Smooth muscle cell of the brain vasculature (primary cell): Measurements from ENCODE around the gene CCDC170.
"Not testable (repeated sequence)": the region's sequence is repeated elsewhere in the genome, so short reads cannot be mapped to it uniquely, and the experiment has no call there.

Experiments used
- DNase-seq: peaks from one replicate; pipeline ENCODE4 v3.0.0-alpha.2; 2012; ENCODE audit warnings: low read depth, low spot score

Gene CCDC170

GRCh38 chr6:151494235-151494935 lies 568 bp downstream of the CCDC170 start:
- DNase-seq, result no peak

DNA sequence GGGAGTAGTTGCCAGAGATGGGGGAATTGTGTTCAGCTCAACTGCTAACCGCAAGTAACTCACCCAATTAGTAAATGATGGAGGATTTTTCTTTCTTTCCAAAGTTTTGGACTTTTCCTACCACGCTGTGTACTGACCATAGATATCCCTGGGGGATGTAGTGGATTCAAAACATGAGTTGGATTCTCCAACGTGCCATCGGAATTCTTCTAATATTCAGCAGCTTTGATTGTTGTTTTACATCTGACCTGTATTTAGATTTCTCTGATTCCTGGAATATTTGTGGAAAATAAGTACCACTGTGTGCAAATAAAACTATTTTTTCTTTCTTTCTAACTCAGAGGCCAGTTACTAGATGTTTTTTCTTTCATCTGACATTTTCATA lies 1.1 kb downstream of the CCDC170 start:
- no peak for DNase-seq

- no peak for DNase-seq
These were observed 1.6 kb downstream of the CCDC170 start for GRCh38 chr6:151495380-151495779.

DNA sequence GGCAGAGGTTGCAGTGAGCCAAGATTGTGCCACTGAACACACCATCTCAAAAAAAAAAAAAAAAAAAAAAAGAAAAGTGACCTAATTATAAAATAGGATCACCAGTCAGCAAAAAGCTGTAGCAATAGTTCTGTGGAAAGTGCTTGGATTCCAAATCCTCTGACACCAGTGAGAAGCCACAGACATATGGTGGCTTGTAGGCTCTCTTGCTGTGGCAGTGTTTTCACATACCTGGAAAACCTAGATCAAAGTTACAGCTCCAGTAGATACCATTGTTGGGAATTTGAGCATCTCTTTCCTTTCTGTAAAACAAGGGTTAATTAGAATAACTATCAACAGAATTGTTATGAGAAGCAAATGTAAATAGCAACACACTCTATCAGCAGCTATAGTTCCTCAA lies 4.1 kb downstream of the CCDC170 start:
- DNase-seq, result no peak

GRCh38 chr6:151498327-151498726 lies 4.5 kb downstream of the CCDC170 start:
- DNase-seq, result no peak

DNA sequence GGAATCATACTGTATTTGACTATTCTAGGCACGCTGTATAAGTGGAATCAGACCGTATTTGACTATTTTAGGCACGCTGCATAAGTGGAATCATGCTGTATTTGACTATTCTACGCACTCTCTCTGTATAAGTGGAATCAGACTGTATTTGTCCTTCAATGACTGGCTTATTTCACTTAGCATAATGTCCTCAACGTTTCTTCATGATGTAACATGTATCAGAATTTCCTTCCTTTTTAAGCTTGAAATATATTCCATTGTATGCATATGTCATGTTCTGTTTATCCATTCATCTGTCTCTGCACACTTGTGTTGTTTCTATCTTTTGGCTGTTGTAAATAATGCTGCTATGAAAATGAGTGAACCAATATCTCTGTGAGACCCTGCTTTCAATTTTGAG lies 5.7 kb downstream of the CCDC170 start:
- DNase-seq, result no peak

DNA sequence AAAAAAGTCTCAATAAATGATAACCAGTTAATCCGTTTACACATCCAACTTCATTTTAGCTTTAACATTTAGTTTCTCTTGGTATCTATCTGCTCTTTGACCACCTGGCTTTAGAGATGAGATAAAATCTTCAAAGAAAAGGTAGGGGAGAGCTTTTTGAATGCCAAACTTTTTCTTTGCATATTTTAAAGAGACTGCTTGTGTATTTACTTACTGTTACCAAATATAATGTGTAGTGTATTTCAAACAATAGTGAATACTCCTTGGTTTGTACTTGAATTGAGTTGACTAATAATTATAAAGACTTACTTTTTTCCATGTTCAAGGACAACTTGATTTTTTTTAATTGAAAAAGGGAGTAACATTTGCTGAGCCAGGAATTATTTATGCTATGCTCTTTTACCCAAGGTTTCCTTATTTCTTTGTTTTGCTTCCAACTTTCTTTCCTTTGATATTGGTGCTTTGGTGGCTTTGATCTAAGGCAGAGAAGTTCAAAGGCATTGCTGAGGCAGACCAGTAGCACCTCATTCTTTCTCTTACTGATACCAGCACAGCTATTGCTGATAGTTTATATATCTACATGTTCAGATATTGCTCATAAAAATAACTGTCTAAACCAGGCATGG lies 7.8 kb downstream of the CCDC170 start:
- no peak for DNase-seq

GRCh38 chr6:151502499-151502898 lies 8.7 kb downstream of the CCDC170 start:
- no peak for DNase-seq

- no peak for DNase-seq
These were observed 12.9 kb downstream of the CCDC170 start for GRCh38 chr6:151506761-151507160.

DNA sequence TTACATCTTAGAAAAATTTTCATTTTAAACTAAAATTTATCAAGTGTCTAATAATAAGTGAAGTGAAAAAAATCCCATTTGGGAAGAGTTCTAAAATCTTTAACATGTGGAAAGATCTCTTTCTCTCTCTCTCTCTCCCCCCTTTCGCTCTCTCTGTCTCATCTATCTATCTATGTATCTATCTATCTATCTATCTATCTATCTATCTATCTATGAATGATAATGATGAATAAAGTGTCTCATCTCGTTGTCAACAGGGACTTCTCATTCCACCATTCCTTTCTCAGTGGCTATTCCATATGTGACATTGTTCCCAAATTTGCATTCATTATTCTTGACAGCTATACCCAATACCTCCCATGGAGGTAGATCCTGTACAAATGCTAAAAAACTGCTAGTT lies 15.2 kb downstream of the CCDC170 start:
- DNase-seq, result no peak

GRCh38 chr6:151512481-151512880 lies 18.7 kb downstream of the CCDC170 start:
- DNase-seq, result no peak

DNA sequence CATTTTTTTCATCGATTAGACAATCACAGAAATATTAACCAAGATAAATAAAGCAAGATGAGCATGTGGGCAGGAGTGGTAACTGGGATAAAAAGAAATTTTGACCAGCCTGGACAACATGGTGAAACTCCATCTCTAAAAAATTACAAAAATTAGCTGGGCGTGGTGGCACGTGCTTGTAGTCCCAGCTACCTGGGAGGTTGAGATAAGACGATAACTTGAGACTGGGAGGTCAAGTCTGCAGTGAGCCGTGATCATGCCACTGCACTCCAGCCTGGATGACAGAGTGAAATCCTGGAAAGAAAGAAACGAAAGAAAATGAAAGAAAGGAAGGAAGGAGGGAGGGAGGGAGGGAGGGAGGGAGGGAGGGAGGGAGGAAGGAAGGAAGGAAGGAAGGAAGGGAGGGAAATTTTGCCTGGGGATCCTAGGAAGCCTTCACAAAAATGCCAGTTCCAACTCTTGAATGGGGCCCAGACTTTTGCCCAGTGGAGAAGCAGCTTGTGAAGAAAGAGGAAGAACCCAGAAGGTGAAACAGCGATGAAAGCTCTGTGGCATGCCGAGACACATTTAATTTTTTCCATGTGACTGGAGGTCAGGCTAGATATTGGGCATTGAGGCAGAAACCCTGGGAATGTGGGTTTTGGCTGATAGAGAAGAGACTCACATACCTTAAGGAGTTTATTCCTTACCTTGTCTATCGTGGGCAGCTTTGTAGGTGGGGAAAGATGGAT lies 20.3 kb downstream of the CCDC170 start:
- DNase-seq, result no peak

- not testable (repeated sequence) for DNase-seq
These were observed 25.2 kb downstream of the CCDC170 start for GRCh38 chr6:151518992-151519391.

- DNase-seq, result no peak
These were observed 29.2 kb downstream of the CCDC170 start for GRCh38 chr6:151523034-151523433.

- no peak for DNase-seq
These were observed 30.2 kb downstream of the CCDC170 start for GRCh38 chr6:151524059-151524458.

DNA sequence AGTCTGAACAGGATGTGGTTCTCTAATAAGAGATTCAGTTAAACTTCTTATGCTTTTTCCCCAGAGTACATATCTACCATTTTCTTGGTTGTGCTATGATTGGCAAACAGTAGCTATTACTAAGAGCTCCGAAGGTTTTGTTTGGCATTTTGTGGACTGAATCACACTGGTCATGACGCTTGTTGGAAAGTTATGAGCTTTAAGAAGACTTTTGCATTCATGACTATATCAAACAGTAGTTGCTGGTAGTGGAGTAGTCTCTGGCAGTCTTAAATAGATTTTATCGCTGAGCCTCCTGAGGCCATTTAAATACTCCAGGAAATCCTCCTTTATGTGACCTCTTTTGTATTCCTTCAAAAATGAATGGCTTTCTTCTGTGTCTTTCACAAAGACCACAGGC lies 40.8 kb downstream of the CCDC170 start:
- no peak for DNase-seq

DNA sequence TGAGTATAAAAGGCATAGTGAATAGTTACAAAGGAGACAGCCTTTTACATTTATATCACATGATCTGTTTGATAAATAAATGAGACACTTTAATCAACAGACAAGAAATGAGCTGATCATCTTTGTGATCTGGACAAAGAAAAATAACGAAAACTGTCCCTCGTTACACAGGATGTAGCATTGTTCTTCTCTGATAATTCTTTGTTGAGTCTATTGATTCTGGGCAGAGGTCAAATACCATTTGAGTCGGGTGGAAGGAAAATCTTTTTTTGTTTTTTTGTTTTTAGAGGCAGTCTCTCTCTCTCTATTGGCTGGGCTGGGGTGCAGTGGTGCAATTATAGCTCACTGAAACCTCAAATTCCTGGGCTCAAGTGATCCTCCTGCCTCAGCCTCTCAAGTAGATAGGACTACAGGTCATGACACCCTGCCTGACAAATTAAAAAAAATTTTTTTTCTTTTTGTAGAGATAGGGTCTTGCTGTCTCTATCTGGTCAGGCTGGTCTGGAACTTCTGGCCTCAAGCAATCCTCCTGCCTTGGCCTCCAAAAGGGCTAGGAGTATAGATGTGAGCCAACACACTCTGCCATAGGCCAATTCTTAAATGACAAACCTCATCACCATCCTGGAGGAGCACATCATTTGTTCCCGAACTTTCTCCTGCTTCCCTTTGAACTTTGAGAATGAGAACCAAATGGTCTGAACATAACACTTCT lies 41.8 kb downstream of the CCDC170 start:
- no peak for DNase-seq

DNA sequence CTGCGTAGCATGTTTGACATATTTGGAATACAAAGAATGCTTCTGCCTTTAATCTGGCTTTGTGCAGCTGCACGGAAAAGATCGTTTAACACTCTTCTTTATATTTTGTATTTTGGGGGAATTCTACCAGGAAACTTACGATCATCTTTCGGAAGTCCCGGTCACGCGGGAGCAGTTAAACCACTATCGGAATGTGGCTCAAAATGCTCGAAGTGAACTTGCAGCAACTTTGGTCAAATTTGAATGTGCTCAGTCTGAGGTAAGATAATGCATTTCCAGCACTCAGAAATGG lies 42.3 kb downstream of the CCDC170 start:
- no peak for DNase-seq

DNA sequence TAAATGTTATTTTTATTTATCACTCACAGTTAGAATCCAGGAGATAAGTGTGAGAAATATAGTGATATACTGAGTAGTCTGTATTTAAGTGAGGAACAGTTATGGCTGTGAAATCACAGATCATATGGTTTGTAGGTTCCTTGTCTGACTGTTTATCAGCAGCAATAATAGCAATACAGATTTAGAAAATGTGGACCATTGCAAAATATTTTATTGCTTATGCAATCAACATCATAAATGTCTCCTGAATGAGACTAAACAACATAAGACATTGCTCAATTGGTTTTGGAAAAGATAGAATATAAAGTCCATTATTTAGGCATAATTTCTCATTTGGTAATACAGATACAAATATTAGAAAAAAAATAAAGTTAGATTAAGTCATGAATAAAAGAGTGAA lies 43.7 kb downstream of the CCDC170 start:
- no peak for DNase-seq

DNA sequence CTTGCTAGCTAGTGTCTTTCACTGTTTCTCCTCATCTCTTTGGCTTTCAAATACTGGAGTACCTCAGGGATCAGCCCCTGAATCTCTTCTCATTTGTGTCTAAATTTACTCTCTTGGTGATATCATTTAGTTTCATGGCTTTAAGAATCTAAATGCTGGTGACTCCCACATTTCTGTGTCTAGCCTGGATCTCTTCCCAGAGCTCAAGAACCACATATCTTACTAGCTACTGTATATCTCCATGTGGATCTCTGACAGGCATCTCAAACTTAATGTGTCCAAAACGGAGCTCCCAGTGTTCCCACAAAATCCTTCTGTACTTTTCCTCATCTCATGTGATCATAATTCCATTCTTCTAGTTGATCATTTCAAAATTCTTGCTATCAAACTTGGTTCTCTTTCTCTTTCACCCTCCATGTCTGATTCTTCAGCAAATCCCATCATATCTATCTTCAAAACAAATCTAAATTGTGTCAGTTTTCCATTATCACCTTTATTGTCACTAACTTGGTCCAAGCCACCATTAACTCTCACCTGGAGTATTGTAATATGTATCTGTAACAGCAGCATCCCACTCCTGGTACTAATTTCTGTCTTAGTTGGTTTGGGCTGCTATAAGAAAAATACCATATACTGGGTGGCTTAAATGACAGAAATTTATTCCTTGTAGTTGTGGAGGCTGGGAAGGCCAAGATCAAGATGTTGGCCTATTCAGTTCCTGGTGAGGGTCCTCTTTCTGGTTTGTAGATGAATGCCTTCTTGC lies 45.9 kb downstream of the CCDC170 start:
- no peak for DNase-seq

GRCh38 chr6:151544453-151544852 lies 50.6 kb downstream of the CCDC170 start:
- DNase-seq, result no peak

GRCh38 chr6:151544884-151545283 lies 51.1 kb downstream of the CCDC170 start:
- not testable (repeated sequence) for DNase-seq
